ENCODE measurements around the gene MUC4. TPM values are rescaled to one million over a fixed set of nuclear protein-coding genes. Genes with fewer than 3 reads are reported as not detected.

MUC4 gene
- total RNA-seq, 1 experiment from 2014 or later = 0.36 TPM

- ChIA-PET POLR2A (no interaction called here), CTCF (no interaction called here)
- H3K36me3 Mint-ChIP-seq (ENCODE audit: insufficient read depth, unreplicated experiment) = peaks cover 38% of the 10 kb centered on the region
- no peaks in the 10 kb centered on the region for H3K27me3 Mint-ChIP-seq (ENCODE audit: insufficient read depth, unreplicated experiment)
- no peak overlapping the region for H3K4me3 Mint-ChIP-seq (ENCODE audit: unreplicated experiment)
- no TSS peak for BruUV-seq (replicated peaks)
- peaks cover 13% of the 10 kb centered on the region for H3K4me1 Mint-ChIP-seq (ENCODE audit: low read depth, unreplicated experiment)
- intact Hi-C loops (cut with micrococcal nuclease; ENCODE audit: unreplicated experiment) = no loop called here
- Histone ChIP-seq H3K27me3 (replicated peaks; ENCODE audit: control insufficient read depth, insufficient read depth, low read length) (no peaks in the 10 kb centered on the region), H3K4me3 (ENCODE audit: low read depth, low read length) (no peak overlapping the region), H3K36me3 (ENCODE audit: control insufficient read depth, insufficient read depth, low read length) (no peaks in the 10 kb centered on the region), H3K4me1 (peaks cover 7% of the 10 kb centered on the region; the same call in 1 of the 2 replicates), H3K9me3 (no peaks in the 10 kb centered on the region)
- H3K9me3 Mint-ChIP-seq (ENCODE audit: unreplicated experiment) = no peaks in the 10 kb centered on the region
- H3K27ac Mint-ChIP-seq (ENCODE audit: unreplicated experiment) = no peak overlapping the region
- no peak for TF ChIP-seq CTCF (IDR thresholded peaks at IDR 0.05; ENCODE audit: insufficient read depth in 1 of 2, low read depth in 1 of 2, low read length in 1 of 2, severe bottlenecking in 1 of 2, unreplicated experiment in 1 of 2)
- no peak for DNase-seq
Measured at GRCh38 chr3:195699388-195699771, 112.3 kb downstream of the MUC4 start.

- Mint-ChIP-seq H3K9me3 (ENCODE audit: unreplicated experiment) (no peaks in the 10 kb centered on the region), H3K4me1 (ENCODE audit: low read depth, unreplicated experiment) (peaks cover 13% of the 10 kb centered on the region), H3K4me3 (ENCODE audit: unreplicated experiment) (no peak overlapping the region), H3K27me3 (ENCODE audit: insufficient read depth, unreplicated experiment) (no peaks in the 10 kb centered on the region), H3K36me3 (ENCODE audit: insufficient read depth, unreplicated experiment) (peaks cover 42% of the 10 kb centered on the region), H3K27ac (ENCODE audit: unreplicated experiment) (no peak overlapping the region)
- ChIA-PET CTCF (no interaction called here), POLR2A (no interaction called here)
- H3K36me3 ChIP-seq (ENCODE audit: control insufficient read depth, insufficient read depth, low read length) = no peaks in the 10 kb centered on the region
- no peak overlapping the region for H3K4me3 ChIP-seq (ENCODE audit: low read depth, low read length)
- BruUV-seq (replicated peaks) = no TSS peak
- TF ChIP-seq CTCF (IDR thresholded peaks at IDR 0.05; ENCODE audit: insufficient read depth in 1 of 2, low read depth in 1 of 2, low read length in 1 of 2, severe bottlenecking in 1 of 2, unreplicated experiment in 1 of 2) = no peak
- intact Hi-C loops (cut with micrococcal nuclease; ENCODE audit: unreplicated experiment) = no loop called here
- no peaks in the 10 kb centered on the region for H3K27me3 ChIP-seq (replicated peaks; ENCODE audit: control insufficient read depth, insufficient read depth, low read length)
- H3K4me1 ChIP-seq = peaks cover 7% of the 10 kb centered on the region; the same call in 1 of the 2 replicates
- DNase-seq = no peak
- no peaks in the 10 kb centered on the region for H3K9me3 ChIP-seq
Measured at GRCh38 chr3:195698647-195699387, 112.9 kb downstream of the MUC4 start.

GRCh38 chr3:195698325-195698646 is 113.4 kb downstream of the MUC4 start:
- no peaks in the 10 kb centered on the region for H3K27me3 Mint-ChIP-seq (ENCODE audit: insufficient read depth, unreplicated experiment)
- no peak for DNase-seq
- no peak for TF ChIP-seq CTCF (IDR thresholded peaks at IDR 0.05; ENCODE audit: insufficient read depth in 1 of 2, low read depth in 1 of 2, low read length in 1 of 2, severe bottlenecking in 1 of 2, unreplicated experiment in 1 of 2)
- BruUV-seq (replicated peaks) = no TSS peak
- Histone ChIP-seq H3K9me3 (no peaks in the 10 kb centered on the region), H3K4me1 (peaks cover 7% of the 10 kb centered on the region; the same call in 1 of the 2 replicates), H3K27me3 (replicated peaks; ENCODE audit: control insufficient read depth, insufficient read depth, low read length) (no peaks in the 10 kb centered on the region), H3K36me3 (ENCODE audit: control insufficient read depth, insufficient read depth, low read length) (no peaks in the 10 kb centered on the region), H3K4me3 (ENCODE audit: low read depth, low read length) (no peak overlapping the region)
- intact Hi-C loops (cut with micrococcal nuclease; ENCODE audit: unreplicated experiment) = no loop called here
- ChIA-PET POLR2A (no interaction called here), CTCF (no interaction called here)
- peaks cover 13% of the 10 kb centered on the region for H3K4me1 Mint-ChIP-seq (ENCODE audit: low read depth, unreplicated experiment)
- H3K9me3 Mint-ChIP-seq (ENCODE audit: unreplicated experiment) = no peaks in the 10 kb centered on the region
- no peak overlapping the region for H3K4me3 Mint-ChIP-seq (ENCODE audit: unreplicated experiment)
- H3K27ac Mint-ChIP-seq (ENCODE audit: unreplicated experiment) = no peak overlapping the region
- H3K36me3 Mint-ChIP-seq (ENCODE audit: insufficient read depth, unreplicated experiment) = peaks cover 46% of the 10 kb centered on the region

All from Caco-2 (cell line).